HEK293 (cell line): Measurements from ENCODE around the gene ANKH.
"Not testable (repeated sequence)": the region's sequence is repeated elsewhere in the genome, so short reads cannot be mapped to it uniquely, and the experiment has no call there.

ENCODE experiments used
- CTCF ChIA-PET: fragments of 350-600 bp; formaldehyde crosslinking; extraction: SDS; loops from one replicate; lab custom pipeline; 2021; ENCODE audit warnings: antibody characterized with exemption; lab: Yijun Ruan, JAX
- POLR2A ChIA-PET: fragments of 300-600 bp; formaldehyde crosslinking; extraction: SDS; loops from one replicate; lab custom pipeline; 2020; ENCODE audit warnings: antibody characterized with exemption, inconsistent platforms; lab: Yijun Ruan, JAX
- H3K27ac ChIP-seq: fragments of 200-500 bp; sonication (Bioruptor generic); 2 replicates; pipeline ENCODE4 v1.5.1; 2014; ENCODE audit warnings: low read depth, low read length, control low read depth, inconsistent platforms; ENCODE audit errors: extremely low read depth
- H3K36me3 ChIP-seq, 2 experiments: fragments of 200-500 bp in 1 of 2; sonication (Bioruptor generic) in 1 of 2; 1 replicate in 1 of 2; 2 replicates in 1 of 2; pipeline ENCODE4 v1.5.1; 2014 to 2017; ENCODE audit warnings: inconsistent platforms in 2 of 2, low read length in 2 of 2; ENCODE audit not compliant: control insufficient read depth in 2 of 2, insufficient read depth in 1 of 2
- H3K4me1 ChIP-seq: fragments of 200-500 bp; sonication (Bioruptor generic); 2 replicates; pipeline ENCODE4 v1.5.1; 2014; ENCODE audit warnings: mild to moderate bottlenecking, low read length, inconsistent platforms; ENCODE audit not compliant: control insufficient read depth, insufficient read depth
- H3K4me3 ChIP-seq: 2 replicates; pipeline ENCODE4 v1.5.1; 2011; ENCODE audit warnings: low read depth, mild to moderate bottlenecking, control low read depth, low read length, moderate library complexity
- H3K9me3 ChIP-seq: fragments of 200-500 bp; sonication (Bioruptor generic); 2 replicates; pipeline ENCODE4 v1.5.1; 2014; ENCODE audit warnings: low read depth, low read length, inconsistent platforms; ENCODE audit not compliant: control insufficient read depth, insufficient read depth
- FEZF1 ChIP-seq: fragments of 450-650 bp; formaldehyde crosslinking; IDR thresholded peaks from 2 replicates; pipeline ENCODE4 v1.5.1; 2016; ENCODE audit warnings: missing biosample characterization, missing genetic modification characterization
- PBX3 ChIP-seq: sonication (generic); formaldehyde crosslinking; IDR thresholded peaks from 2 replicates; pipeline ENCODE4 v1.8.1; 2022; ENCODE audit warnings: mild to moderate bottlenecking, moderate library complexity, missing genetic modification reagents
- SP3 ChIP-seq: fragments of 450-650 bp; formaldehyde crosslinking; IDR thresholded peaks from 2 replicates; pipeline ENCODE4 v1.5.1; 2016; ENCODE audit warnings: missing biosample characterization, missing genetic modification characterization
- SP7 ChIP-seq: fragments of 450-650 bp; formaldehyde crosslinking; IDR thresholded peaks from 2 replicates; pipeline ENCODE4 v1.5.1; 2016; ENCODE audit warnings: missing biosample characterization, missing genetic modification characterization
- WT1 ChIP-seq: fragments of 450-650 bp; formaldehyde crosslinking; IDR thresholded peaks from 2 replicates; pipeline ENCODE4 v1.5.1; 2016; ENCODE audit warnings: missing biosample characterization, missing genetic modification characterization
- ZBTB1 ChIP-seq: fragments of 450-650 bp; formaldehyde crosslinking; IDR thresholded peaks from 2 replicates; pipeline ENCODE4 v1.5.1; 2016; ENCODE audit warnings: missing biosample characterization, missing genetic modification characterization
- ZBTB10 ChIP-seq: fragments of 450-650 bp; formaldehyde crosslinking; IDR thresholded peaks from 2 replicates; pipeline ENCODE4 v1.5.1; 2016; ENCODE audit warnings: missing biosample characterization, missing genetic modification characterization
- ZBTB17 ChIP-seq: fragments of 450-650 bp; formaldehyde crosslinking; IDR thresholded peaks from 2 replicates; pipeline ENCODE4 v1.5.1; 2016; ENCODE audit warnings: missing biosample characterization, missing genetic modification characterization
- ZBTB48 ChIP-seq: fragments of 450-650 bp; formaldehyde crosslinking; IDR thresholded peaks from 2 replicates; pipeline ENCODE4 v1.5.1; 2016; ENCODE audit warnings: missing biosample characterization, missing genetic modification characterization
- ZBTB8A ChIP-seq: fragments of 450-650 bp; formaldehyde crosslinking; IDR thresholded peaks from 2 replicates; pipeline ENCODE4 v1.5.1; 2016; ENCODE audit warnings: missing biosample characterization, missing genetic modification characterization
- ZFP3 ChIP-seq: fragments of 450-650 bp; formaldehyde crosslinking; IDR thresholded peaks from 2 replicates; pipeline ENCODE4 v1.5.1; 2016; ENCODE audit warnings: low read depth, missing biosample characterization, missing genetic modification characterization
- ZFP37 ChIP-seq: fragments of 450-650 bp; formaldehyde crosslinking; IDR thresholded peaks from 2 replicates; pipeline ENCODE4 v1.5.1; 2016; ENCODE audit warnings: missing biosample characterization, missing genetic modification characterization
- ZNF155 ChIP-seq: fragments of 450-650 bp; formaldehyde crosslinking; IDR thresholded peaks from 2 replicates; pipeline ENCODE4 v1.5.1; 2016; ENCODE audit warnings: missing biosample characterization, missing genetic modification characterization
- ZNF280D ChIP-seq: fragments of 450-650 bp; formaldehyde crosslinking; IDR thresholded peaks from 2 replicates; pipeline ENCODE4 v1.5.1; 2016; ENCODE audit warnings: missing biosample characterization, missing genetic modification characterization
- ZNF302 ChIP-seq: fragments of 450-650 bp; formaldehyde crosslinking; IDR thresholded peaks from 2 replicates; pipeline ENCODE4 v1.5.1; 2016; ENCODE audit warnings: missing biosample characterization, missing genetic modification characterization, low read depth
- ZNF324 ChIP-seq: fragments of 450-650 bp; formaldehyde crosslinking; IDR thresholded peaks from 2 replicates; pipeline ENCODE4 v1.5.1; 2016; ENCODE audit warnings: missing biosample characterization, missing genetic modification characterization
- ZNF335 ChIP-seq: fragments of 450-650 bp; formaldehyde crosslinking; conservative IDR thresholded peaks from 2 replicates; pipeline ENCODE4 v1.5.1; 2016; ENCODE audit warnings: missing biosample characterization, missing genetic modification characterization
- ZNF473 ChIP-seq: fragments of 450-650 bp; formaldehyde crosslinking; IDR thresholded peaks from 2 replicates; pipeline ENCODE4 v1.5.1; 2017; ENCODE audit warnings: missing biosample characterization, missing genetic modification characterization
- ZNF530 ChIP-seq: fragments of 450-650 bp; formaldehyde crosslinking; IDR thresholded peaks from 2 replicates; pipeline ENCODE4 v1.5.1; 2016; ENCODE audit warnings: low read depth, missing biosample characterization, missing genetic modification characterization
- ZNF544 ChIP-seq: fragments of 450-650 bp; formaldehyde crosslinking; IDR thresholded peaks from 2 replicates; pipeline ENCODE4 v1.5.0; 2017; ENCODE audit warnings: missing biosample characterization, missing genetic modification characterization
- ZNF548 ChIP-seq: fragments of 450-650 bp; formaldehyde crosslinking; IDR thresholded peaks from 2 replicates; pipeline ENCODE4 v1.5.1; 2016; ENCODE audit warnings: missing biosample characterization, missing genetic modification characterization
- ZNF610 ChIP-seq: fragments of 450-650 bp; formaldehyde crosslinking; IDR thresholded peaks from 2 replicates; pipeline ENCODE4 v1.5.1; 2016; ENCODE audit warnings: missing biosample characterization, missing genetic modification characterization, borderline replicate concordance
- ZNF645 ChIP-seq: fragments of 450-650 bp; formaldehyde crosslinking; IDR thresholded peaks from 2 replicates; pipeline ENCODE4; 2016; ENCODE audit warnings: missing biosample characterization, missing genetic modification characterization
- ZNF776 ChIP-seq: fragments of 450-650 bp; formaldehyde crosslinking; IDR thresholded peaks from 2 replicates; pipeline ENCODE4 v1.5.0; 2017; ENCODE audit warnings: missing biosample characterization, missing genetic modification characterization, borderline replicate concordance

The ANKH gene

GRCh38 chr5:14879393-14879792 is 7.8 kb upstream of the ANKH start:
- CTCF ChIA-PET, result interaction anchor here (0.6 to 2.0 kb wide), 3 partner anchors 11 to 152 kb away, joined by 3 to 6 read pairs (median 5); no protein-coding TSS in a partner anchor
- Histone ChIP-seq H3K36me3 (no peaks in the 10 kb centered on the region), H3K4me1 (no peaks in the 10 kb centered on the region), H3K9me3 (no peaks in the 10 kb centered on the region), H3K4me3 (no peak overlapping the region), H3K27ac (no peak overlapping the region)
- POLR2A ChIA-PET, result no interaction called here
- TF ChIP-seq ZNF548 (tag by site-specific recombination) (no peak), ZBTB8A (no peak), ZNF473 (tag by site-specific recombination) (no peak), ZNF335 (tag by site-specific recombination) (peak; percentile 47), WT1 (peak; percentile 54; the same call in 1 of the 2 replicates), PBX3 (CRISPR knock-in tag) (no peak), SP7 (tag by site-specific recombination) (0 out of 2 replicates have a peak, but pooled peaks have one; percentile 16), ZFP37 (no peak)

- POLR2A ChIA-PET, H3K9me3 ChIP-seq, H3K36me3 ChIP-seq, H3K4me3 ChIP-seq, H3K27ac ChIP-seq, H3K4me1 ChIP-seq: not testable (repeated sequence)
- CTCF ChIA-PET, result interaction anchor here (0.6 to 2.0 kb wide), 4 partner anchors 8 to 136 kb away, joined by 3 to 6 read pairs (median 3); no protein-coding TSS in a partner anchor
- peak; percentile 98 for TF ChIP-seq ZNF610
Measured at GRCh38 chr5:14878192-14878591, 6.6 kb upstream of the ANKH start.

GRCh38 chr5:14876095-14876494 is 4.5 kb upstream of the ANKH start:
- Histone ChIP-seq H3K4me3 (no peak overlapping the region), H3K27ac (no peak overlapping the region), H3K4me1 (0 out of 2 replicates have a peak, but pooled peaks cover 3% of the 10 kb centered on the region), H3K36me3 (no peaks in the 10 kb centered on the region), H3K9me3 (no peaks in the 10 kb centered on the region)
- CTCF ChIA-PET, result interaction anchor here (1.7 kb wide), 1 partner anchor 149 kb away, joined by 5 read pairs; no protein-coding TSS in a partner anchor
- POLR2A ChIA-PET, result no interaction called here
- TF ChIP-seq ZFP3 (no peak), SP3 (tag by site-specific recombination) (no peak), ZBTB1 (no peak), FEZF1 (tag by site-specific recombination) (no peak), ZNF302 (tag by site-specific recombination) (no peak), ZNF155 (tag by site-specific recombination) (no peak), ZBTB10 (tag by site-specific recombination) (no peak), ZNF645 (tag by site-specific recombination) (no peak), ZNF544 (tag by site-specific recombination) (no peak), ZNF324 (tag by site-specific recombination) (no peak), ZNF280D (tag by site-specific recombination) (no peak), ZNF776 (tag by site-specific recombination) (no peak), ZFP37 (no peak), WT1 (no peak), ZBTB17 (tag by site-specific recombination) (no peak), ZBTB48 (no peak), ZNF530 (tag by site-specific recombination) (no peak)
